Left lung (tissue), 10 donors: ENCODE measurements around the gene MYBBP1A. TPM values are rescaled to one million over a fixed set of nuclear protein-coding genes. Genes with fewer than 3 reads are reported as not detected.
"Not testable (repeated sequence)": the region's sequence is repeated elsewhere in the genome, so short reads cannot be mapped to it uniquely, and the experiment has no call there.

Source experiments
- ATAC-seq: fragments of 200-7000 bp; cut with Tn5 transposase; one replicate; pipeline ENCODE4 v1.9.1; 2020; ENCODE audit warnings: moderate library complexity
- DNase-seq, 4 donors: peaks; one replicate each; pipeline ENCODE4 v3.0.0-alpha.2; 2013 to 2020
- H3K27ac ChIP-seq, 2 donors: fragments of 200-600 bp; sonication (generic) in 1 of 2; one replicate each; pipeline versions ENCODE4 v1.5.0 to v1.8.0; 2020 to 2021
- H3K27me3 ChIP-seq, 2 donors: fragments of 200-600 bp; sonication (generic) in 1 of 2; one replicate each; pipeline versions ENCODE4 v1.5.0 to v1.8.0; 2020 to 2021
- H3K36me3 ChIP-seq, 2 donors: fragments of 200-600 bp; sonication (generic) in 1 of 2; one replicate each; pipeline versions ENCODE4 v1.5.0 to v1.8.0; 2020 to 2021
- H3K4me1 ChIP-seq, 2 donors: fragments of 200-600 bp; one replicate each; pipeline ENCODE4 v1.8.0; 2021
- H3K4me3 ChIP-seq, 2 donors: fragments of 200-600 bp; sonication (generic) in 1 of 2; one replicate each; pipeline versions ENCODE4 v1.5.0 to v1.8.0; 2020 to 2021; ENCODE audit warnings: mild to moderate bottlenecking in 1 of 2
- H3K9me3 ChIP-seq, 2 donors: fragments of 200-600 bp; sonication (generic) in 1 of 2; one replicate each; pipeline versions ENCODE4 v1.5.0 to v1.8.0; 2020 to 2021
- intact Hi-C, 2 donors: fragments of 100-400 bp; cut with DNase I; formaldehyde crosslinking; loops; one replicate each; pipeline versions ENCODE4 v1.11.2 to v1.14.2; 2022
- polyA plus RNA-seq, 6 donors: library from polyadenylated mRNA; unstranded; fragments of 120-200 nt; gene quantifications; one replicate each; pipeline ENCODE4 v1.2.1, GENCODE V29; 2013; ENCODE audit not compliant: insufficient read length in 6 of 6
- total RNA-seq, 2 donors: library from RNA; stranded (reverse); fragmentation: NEBNext Ultra II Directional; extraction: Animal tissue kit (Norgen Biotek cat#: 25700); gene quantifications; one replicate each; pipeline ENCODE4 v1.2.1, GENCODE V29; 2021
- TF ChIP-seq, protein P1 (sequence below), 2 donors: fragments of 200-600 bp; sonication (generic) in 1 of 2; IDR thresholded peaks; one replicate each; pipeline versions ENCODE4 v1.5.0 to v1.8.0; 2021; ENCODE audit warnings: antibody characterized with exemption in 2 of 2
- donor health status: DM: no; HTN: yes; CAD: no.
- donor health status: DM: no; HTN: no; CAD: no.

The MYBBP1A gene
- total and polyA plus RNA-seq, 8 donors = 28.6 to 53.8 (median 40.6) TPM

GRCh38 chr17:4592240-4593005 is 37.2 kb upstream of the MYBBP1A start:
- Histone ChIP-seq H3K27ac (no peak overlapping the region), H3K36me3 (no peaks in the 10 kb centered on the region), H3K4me1 (peaks cover 6 to 7% of the 10 kb centered on the region in 2 donors), H3K9me3 (no peaks in the 10 kb centered on the region), H3K27me3 (peaks cover 0 to 29% of the 10 kb centered on the region in 2 donors), H3K4me3 (no peak overlapping the region)
- DNase-seq (no peak), ATAC-seq (no peak)
- TF ChIP-seq, protein P1, sequence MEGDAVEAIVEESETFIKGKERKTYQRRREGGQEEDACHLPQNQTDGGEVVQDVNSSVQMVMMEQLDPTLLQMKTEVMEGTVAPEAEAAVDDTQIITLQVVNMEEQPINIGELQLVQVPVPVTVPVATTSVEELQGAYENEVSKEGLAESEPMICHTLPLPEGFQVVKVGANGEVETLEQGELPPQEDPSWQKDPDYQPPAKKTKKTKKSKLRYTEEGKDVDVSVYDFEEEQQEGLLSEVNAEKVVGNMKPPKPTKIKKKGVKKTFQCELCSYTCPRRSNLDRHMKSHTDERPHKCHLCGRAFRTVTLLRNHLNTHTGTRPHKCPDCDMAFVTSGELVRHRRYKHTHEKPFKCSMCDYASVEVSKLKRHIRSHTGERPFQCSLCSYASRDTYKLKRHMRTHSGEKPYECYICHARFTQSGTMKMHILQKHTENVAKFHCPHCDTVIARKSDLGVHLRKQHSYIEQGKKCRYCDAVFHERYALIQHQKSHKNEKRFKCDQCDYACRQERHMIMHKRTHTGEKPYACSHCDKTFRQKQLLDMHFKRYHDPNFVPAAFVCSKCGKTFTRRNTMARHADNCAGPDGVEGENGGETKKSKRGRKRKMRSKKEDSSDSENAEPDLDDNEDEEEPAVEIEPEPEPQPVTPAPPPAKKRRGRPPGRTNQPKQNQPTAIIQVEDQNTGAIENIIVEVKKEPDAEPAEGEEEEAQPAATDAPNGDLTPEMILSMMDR (IDR thresholded peaks at IDR 0.05) = no peak
- intact Hi-C loops = no loop called here

- H3K36me3 ChIP-seq = no peaks in the 10 kb centered on the region
- H3K27me3 ChIP-seq = peaks cover 0 to 29% of the 10 kb centered on the region in 2 donors
- H3K4me3 ChIP-seq = no peak overlapping the region
- H3K9me3 ChIP-seq = no peaks in the 10 kb centered on the region
- ATAC-seq = peak; percentile 32
- H3K4me1 ChIP-seq = peaks cover 6 to 7% of the 10 kb centered on the region in 2 donors
- intact Hi-C loops = no loop called here
- TF ChIP-seq, protein P1 (IDR thresholded peaks at IDR 0.05) = no peak
- peak in 1 of 4 donors; percentile 59 for DNase-seq
- no peak overlapping the region for H3K27ac ChIP-seq
Measured at GRCh38 chr17:4591529-4591928, 36.3 kb upstream of the MYBBP1A start.

- Histone ChIP-seq H3K27me3 (peaks cover 0 to 30% of the 10 kb centered on the region in 2 donors), H3K27ac (no peak overlapping the region), H3K9me3 (no peaks in the 10 kb centered on the region), H3K4me1 (peaks cover 6 to 7% of the 10 kb centered on the region in 2 donors), H3K36me3 (no peaks in the 10 kb centered on the region), H3K4me3 (no peak overlapping the region)
- TF ChIP-seq, protein P1 (IDR thresholded peaks at IDR 0.05) = no peak
- DNase-seq (peak in 1 of 4 donors; percentile 48), ATAC-seq (no peak)
- intact Hi-C loops = no loop called here
Measured at GRCh38 chr17:4590981-4591453, 35.8 kb upstream of the MYBBP1A start.

GRCh38 chr17:4590042-4590441 is 34.9 kb upstream of the MYBBP1A start:
- ATAC-seq, H3K36me3 ChIP-seq, H3K27ac ChIP-seq, intact Hi-C loops, H3K4me3 ChIP-seq, H3K9me3 ChIP-seq, H3K4me1 ChIP-seq: not testable (repeated sequence)
- peaks cover 4 to 36% of the 10 kb centered on the region in 2 donors for H3K27me3 ChIP-seq
- peak in 1 of 4 donors; percentile 44 for DNase-seq

DNA sequence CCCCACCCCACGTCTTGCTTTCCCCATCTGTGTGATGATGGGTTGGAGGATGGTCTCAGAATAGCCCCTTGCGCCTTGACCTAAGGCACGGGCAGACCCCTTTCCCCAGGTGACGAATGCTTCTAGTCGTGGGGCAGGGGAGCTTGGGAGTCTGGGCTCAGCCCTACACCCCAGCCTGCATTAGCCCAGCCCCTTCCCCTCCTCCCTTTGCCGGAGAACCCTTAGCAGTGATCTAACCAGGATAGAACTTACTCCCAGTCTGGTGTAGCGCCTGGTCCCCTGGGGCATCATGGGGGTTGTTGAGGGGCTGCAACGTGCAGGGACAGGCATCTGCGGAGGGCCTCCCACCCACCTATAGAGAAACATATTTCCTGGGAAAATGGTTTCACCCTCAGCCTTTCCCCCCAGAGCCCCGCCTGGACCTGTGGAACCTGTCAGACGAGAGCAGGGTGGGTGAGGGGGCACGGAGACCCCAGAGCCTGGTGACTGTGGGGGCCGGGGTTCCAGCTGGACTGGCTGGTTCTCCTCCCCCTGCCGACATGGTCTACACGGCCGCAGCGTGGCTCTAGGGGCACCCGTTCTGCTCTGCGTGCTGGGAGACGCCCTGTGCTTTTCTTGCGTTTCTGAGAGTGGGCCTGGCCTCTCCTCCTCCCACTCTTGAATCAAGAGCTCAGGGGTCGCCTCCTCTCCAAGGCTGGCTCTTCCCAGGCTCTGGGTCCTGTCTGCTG is 33.9 kb upstream of the MYBBP1A start:
- ATAC-seq (no peak), DNase-seq (peak in 1 of 4 donors; percentile 60)
- Histone ChIP-seq H3K4me3 (no peak overlapping the region), H3K9me3 (no peaks in the 10 kb centered on the region), H3K36me3 (no peaks in the 10 kb centered on the region), H3K27ac (no peak overlapping the region), H3K4me1 (peaks cover 2 to 13% of the 10 kb centered on the region in 2 donors), H3K27me3 (peaks cover 14 to 44% of the 10 kb centered on the region in 2 donors)
- intact Hi-C loops = no loop called here
- TF ChIP-seq, protein P1 (IDR thresholded peaks at IDR 0.05) = no peak
